ENCODE measurements around the gene RAD51B. TPM values are rescaled to one million over a fixed set of nuclear protein-coding genes. Genes with fewer than 3 reads are reported as not detected.

RAD51B gene
- total RNA-seq, 1 experiment from 2014 or later, result 10.8 TPM

- DNase-seq (peak; percentile 31), ATAC-seq (no peak)
- intact Hi-C loops (cut with micrococcal nuclease), result loop anchor here (10.0 kb wide), 1 partner anchor 647 kb away; the partner anchor contains the start of gene ZFP36L1
- Histone ChIP-seq H2AFZ (ENCODE audit: low read length) (no peak overlapping the region), H4K20me1 (ENCODE audit: low read length) (no peaks in the 10 kb centered on the region), H3K4me2 (ENCODE audit: low read length) (no peak overlapping the region), H3K36me3 (ENCODE audit: low read depth, low read length) (0 out of 2 replicates have a peak, but pooled peaks cover 3% of the 10 kb centered on the region), H3K27me3 (ENCODE audit: low read length) (no peaks in the 10 kb centered on the region), H3K4me1 (ENCODE audit: insufficient read depth, low read length) (peaks cover 41% of the 10 kb centered on the region), H3K27ac (ENCODE audit: low read length) (no peak overlapping the region), H3K9me2 (replicated peaks; ENCODE audit: low read length) (no peaks in the 10 kb centered on the region), H3F3A (ENCODE audit: low read length, unreplicated experiment) (no peaks in the 10 kb centered on the region), H3K79me2 (ENCODE audit: low read length) (no peaks in the 10 kb centered on the region), H3K9ac (ENCODE audit: low read length) (no peak overlapping the region), H3K4me3 (ENCODE audit: low read length) (no peak overlapping the region), H3K9me3 (ENCODE audit: low read length) (no peaks in the 10 kb centered on the region)
- ChIA-PET CTCF (interaction anchor here (0.5 kb wide), 1 partner anchor 204 kb away, joined by 5 read pairs; no protein-coding TSS in a partner anchor), POLR2A (ENCODE audit: unreplicated experiment) (no interaction called here)
- TF ChIP-seq EZH2phosphoT487 (IDR thresholded peaks at IDR 0.05; ENCODE audit: borderline replicate concordance, low read length) (no peak), CTCF (conservative IDR thresholded peaks at IDR 0.05; ENCODE audit: low read depth, low read length) (no peak), EZH2 (IDR thresholded peaks at IDR 0.05; ENCODE audit: low read length, unreplicated experiment) (no peak)
- no TSS peak for BruUV-seq (replicated peaks)
These were observed 328.7 kb downstream of the RAD51B start for GRCh38 chr14:68148276-68148675.

- intact Hi-C loops (cut with micrococcal nuclease), result loop anchor here (10.0 kb wide), 1 partner anchor 646 kb away; the partner anchor contains the start of gene ZFP36L1
- H3K27ac ChIP-seq (ENCODE audit: low read length), result no peak overlapping the region
- H3K4me1 ChIP-seq (ENCODE audit: insufficient read depth, low read length), result peaks cover 36% of the 10 kb centered on the region
- DNase-seq (no peak), ATAC-seq (no peak)
- no peak overlapping the region for H3K4me2 ChIP-seq (ENCODE audit: low read length)
- no TSS peak for BruUV-seq (replicated peaks)
- no peak overlapping the region for H3K4me3 ChIP-seq (ENCODE audit: low read length)
- CTCF ChIA-PET, result no interaction called here
- POLR2A ChIA-PET (ENCODE audit: unreplicated experiment), result no interaction called here
- TF ChIP-seq EZH2phosphoT487 (IDR thresholded peaks at IDR 0.05; ENCODE audit: borderline replicate concordance, low read length) (no peak), CTCF (conservative IDR thresholded peaks at IDR 0.05; ENCODE audit: low read depth, low read length) (no peak), EZH2 (IDR thresholded peaks at IDR 0.05; ENCODE audit: low read length, unreplicated experiment) (no peak)
- H3K27me3 ChIP-seq (ENCODE audit: low read length), result no peaks in the 10 kb centered on the region
- H3K36me3 ChIP-seq (ENCODE audit: low read depth, low read length), result 0 out of 2 replicates have a peak, but pooled peaks cover 3% of the 10 kb centered on the region
- H4K20me1 ChIP-seq (ENCODE audit: low read length), result no peaks in the 10 kb centered on the region
- H3K9me2 ChIP-seq (replicated peaks; ENCODE audit: low read length), result no peaks in the 10 kb centered on the region
- H3F3A ChIP-seq (ENCODE audit: low read length, unreplicated experiment), result no peaks in the 10 kb centered on the region
- no peaks in the 10 kb centered on the region for H3K79me2 ChIP-seq (ENCODE audit: low read length)
- no peak overlapping the region for H2AFZ ChIP-seq (ENCODE audit: low read length)
- H3K9ac ChIP-seq (ENCODE audit: low read length), result no peak overlapping the region
- no peaks in the 10 kb centered on the region for H3K9me3 ChIP-seq (ENCODE audit: low read length)
These were observed 329.2 kb downstream of the RAD51B start for GRCh38 chr14:68148763-68149162.

- ChIA-PET CTCF (no interaction called here), POLR2A (ENCODE audit: unreplicated experiment) (no interaction called here)
- H3K27ac ChIP-seq (ENCODE audit: low read length), result no peak overlapping the region
- H4K20me1 ChIP-seq (ENCODE audit: low read length), result no peaks in the 10 kb centered on the region
- TF ChIP-seq EZH2 (IDR thresholded peaks at IDR 0.05; ENCODE audit: low read length, unreplicated experiment), result no peak
- no peaks in the 10 kb centered on the region for H3F3A ChIP-seq (ENCODE audit: low read length, unreplicated experiment)
- intact Hi-C loops (cut with micrococcal nuclease), result no loop called here
- no peak overlapping the region for H2AFZ ChIP-seq (ENCODE audit: low read length)
- no peaks in the 10 kb centered on the region for H3K9me3 ChIP-seq (ENCODE audit: low read length)
- no peak overlapping the region for H3K4me3 ChIP-seq (ENCODE audit: low read length)
- no peak overlapping the region for H3K4me2 ChIP-seq (ENCODE audit: low read length)
- H3K9ac ChIP-seq (ENCODE audit: low read length), result no peak overlapping the region
- no peaks in the 10 kb centered on the region for H3K79me2 ChIP-seq (ENCODE audit: low read length)
- DNase-seq, result no peak
- peaks cover 12% of the 10 kb centered on the region for H3K4me1 ChIP-seq (ENCODE audit: insufficient read depth, low read length)
- no peaks in the 10 kb centered on the region for H3K9me2 ChIP-seq (replicated peaks; ENCODE audit: low read length)
- ATAC-seq, result no peak
- no TSS peak for BruUV-seq (replicated peaks)
- H3K36me3 ChIP-seq (ENCODE audit: low read depth, low read length), result 0 out of 2 replicates have a peak, but pooled peaks cover 3% of the 10 kb centered on the region
- no peaks in the 10 kb centered on the region for H3K27me3 ChIP-seq (ENCODE audit: low read length)
These were observed 333.7 kb downstream of the RAD51B start for GRCh38 chr14:68153275-68153674.

All from PC-3 (cell line).